ENCODE data around the gene C11orf86.
A peak's percentile ranks its signal among the peaks of the same experiment; 100 is the strongest.

C11orf86 gene
- total RNA-seq = 0 to 0.42 (median 0) reads per million in 18 experiments

- no peak for DNase-seq
These were observed at the start of gene C11orf86 for GRCh38 chr11:66974724-66975404. TSS of gene C11orf86 (plus strand) at chr11:66975304. CDS start at chr11:66975363, 59 bp downstream.

GRCh38 chr11:66929753-66930152 lies 45.4 kb upstream of the C11orf86 start:
- DNase-seq = no peak

GRCh38 chr11:66932543-66932942 lies 42.6 kb upstream of the C11orf86 start:
- no peak for DNase-seq

- DNase-seq = no peak
These were observed 41.6 kb upstream of the C11orf86 start for GRCh38 chr11:66933531-66933930.

- DNase-seq = no peak
These were observed 39.9 kb upstream of the C11orf86 start for GRCh38 chr11:66934950-66935779.

GRCh38 chr11:66936311-66936711 lies 38.8 kb upstream of the C11orf86 start:
- DNase-seq = no peak

- no peak for DNase-seq
These were observed 37.8 kb upstream of the C11orf86 start for GRCh38 chr11:66937193-66937733.

- no peak for DNase-seq
These were observed 36.4 kb upstream of the C11orf86 start for GRCh38 chr11:66938582-66939135.

- no peak for DNase-seq
These were observed 25.0 kb upstream of the C11orf86 start for GRCh38 chr11:66950112-66950535.

GRCh38 chr11:66951135-66951534 lies 24.0 kb upstream of the C11orf86 start:
- DNase-seq = no peak

GRCh38 chr11:66951927-66952337 lies 23.2 kb upstream of the C11orf86 start:
- DNase-seq = no peak

GRCh38 chr11:66953081-66953833 lies 21.8 kb upstream of the C11orf86 start:
- DNase-seq = no peak

GRCh38 chr11:66956689-66957290 lies 18.3 kb upstream of the C11orf86 start:
- DNase-seq = peak; percentile 91 to 95

GRCh38 chr11:66957971-66958231 lies 17.2 kb upstream of the C11orf86 start:
- DNase-seq = no peak

- DNase-seq = peak; percentile 99
These were observed 16.7 kb upstream of the C11orf86 start, which contains the start of gene PC for GRCh38 chr11:66958232-66958955. TSS of gene PC (minus strand) at chr11:66958383. CDS start at chr11:66872159, 86,224 bp downstream.

GRCh38 chr11:66958956-66959274 lies 16.2 kb upstream of the C11orf86 start:
- peak; percentile 5 to 15 for DNase-seq

- DNase-seq = peak; percentile 40 to 49
These were observed 13.4 kb upstream of the C11orf86 start for GRCh38 chr11:66961691-66962213.

- no peak for DNase-seq
These were observed 12.9 kb upstream of the C11orf86 start for GRCh38 chr11:66962247-66962646.

GRCh38 chr11:66962801-66963200 lies 12.3 kb upstream of the C11orf86 start:
- no peak for DNase-seq

- no peak for DNase-seq
These were observed 10.6 kb upstream of the C11orf86 start for GRCh38 chr11:66964495-66964894.

- DNase-seq = no peak
These were observed 8.8 kb upstream of the C11orf86 start for GRCh38 chr11:66966351-66966750.

Data from inflammatory macrophage (primary cell).